ENCODE data around the gene SMC3. TPM values are rescaled to one million over a fixed set of nuclear protein-coding genes. Genes with fewer than 3 reads are reported as not detected.

Gene SMC3
- total RNA-seq, 1 donor from 2014 or later: 87.8 TPM

- no peaks in the 10 kb centered on the region for H3K36me3 Mint-ChIP-seq (ENCODE audit: low read depth)
- no peak for TF ChIP-seq CTCF (conservative IDR thresholded peaks at IDR 0.05)
- no peak for DNase-seq (ENCODE audit: low read depth, low spot score)
- H3K27me3 Mint-ChIP-seq (ENCODE audit: low read depth): peaks cover 68% of the 10 kb centered on the region
- peaks cover 9% of the 10 kb centered on the region for H3K4me1 Mint-ChIP-seq
- H3K4me3 Mint-ChIP-seq: no peak overlapping the region
- no peaks in the 10 kb centered on the region for H3K9me3 Mint-ChIP-seq
- H3K27ac Mint-ChIP-seq (ENCODE audit: unreplicated experiment): no peak overlapping the region
Measured at GRCh38 chr10:110649347-110650264, 82.1 kb downstream of the SMC3 start.

GRCh38 chr10:110650265-110650668 lies 82.8 kb downstream of the SMC3 start:
- Mint-ChIP-seq H3K4me1 (peaks cover 2% of the 10 kb centered on the region), H3K36me3 (ENCODE audit: low read depth) (no peaks in the 10 kb centered on the region), H3K4me3 (no peak overlapping the region), H3K9me3 (no peaks in the 10 kb centered on the region), H3K27ac (ENCODE audit: unreplicated experiment) (no peak overlapping the region), H3K27me3 (ENCODE audit: low read depth) (peaks cover 62% of the 10 kb centered on the region)
- TF ChIP-seq CTCF (conservative IDR thresholded peaks at IDR 0.05): no peak
- DNase-seq (ENCODE audit: low read depth, low spot score): no peak

- H3K27ac Mint-ChIP-seq (ENCODE audit: unreplicated experiment): no peak overlapping the region
- peaks cover 54% of the 10 kb centered on the region for H3K27me3 Mint-ChIP-seq (ENCODE audit: low read depth)
- no peak overlapping the region for H3K4me3 Mint-ChIP-seq
- H3K36me3 Mint-ChIP-seq (ENCODE audit: low read depth): no peaks in the 10 kb centered on the region
- TF ChIP-seq CTCF (conservative IDR thresholded peaks at IDR 0.05): no peak
- no peaks in the 10 kb centered on the region for H3K4me1 Mint-ChIP-seq
- H3K9me3 Mint-ChIP-seq: no peaks in the 10 kb centered on the region
- DNase-seq (ENCODE audit: low read depth, low spot score): no peak
Measured at GRCh38 chr10:110651044-110651958, 83.8 kb downstream of the SMC3 start.

GRCh38 chr10:110652475-110653118 lies 85.1 kb downstream of the SMC3 start:
- Mint-ChIP-seq H3K4me1 (no peaks in the 10 kb centered on the region), H3K9me3 (no peaks in the 10 kb centered on the region), H3K4me3 (no peak overlapping the region), H3K27me3 (ENCODE audit: low read depth) (peaks cover 43% of the 10 kb centered on the region), H3K27ac (ENCODE audit: unreplicated experiment) (no peak overlapping the region), H3K36me3 (ENCODE audit: low read depth) (no peaks in the 10 kb centered on the region)
- DNase-seq (ENCODE audit: low read depth, low spot score): no peak
- TF ChIP-seq CTCF (conservative IDR thresholded peaks at IDR 0.05): no peak

Other genes starting within 250 kb of the SMC3 start
- 2.4 and 2.5 TPM in 2 replicates for gene DUSP5, start 69.8 kb upstream of the SMC3 start, total RNA-seq
- 0.58 and 0.61 TPM in 2 replicates for gene RBM20, start 76.6 kb downstream of the SMC3 start, total RNA-seq